Endothelial cell of umbilical vein (primary cell): ENCODE data around the gene CHD9NB. TPM values are rescaled to one million over a fixed set of nuclear protein-coding genes. Genes with fewer than 3 reads are reported as not detected.

Experiments used
- BruUV-seq: library from RNA; stranded (reverse); fragments of 400-500 nt; replicated peaks from 2 replicates; lab custom pipeline; 2021; lab: Mats Ljungman, UMichigan
- CTCF ChIA-PET: fragments of 300-600, 350-600 bp; sonication (Branson Sonifier 250); formaldehyde crosslinking; loops from one replicate; lab custom pipeline; 2021; ENCODE audit warnings: antibody characterized with exemption, inconsistent platforms; lab: Charles Lee
- POLR2A ChIA-PET: fragments of 300-600, 350-600 bp; sonication (Branson Sonifier 250); formaldehyde crosslinking; loops from one replicate; lab custom pipeline; 2021; ENCODE audit warnings: antibody characterized with exemption, inconsistent platforms; lab: Charles Lee
- DNase-seq: peaks from one replicate; pipeline ENCODE4 v3.0.0-alpha.2; 2011; ENCODE audit warnings: low read depth, low spot score
- FAIRE-seq: peaks from 2 replicates; lab custom pipeline; 2011; peaks lifted over from hg19 to GRCh38; lab: Jason Lieb, UNC
- H2AFZ ChIP-seq: 2 replicates; pipeline ENCODE4 v1.6.0; 2012; ENCODE audit warnings: low read depth, low read length, control low read depth, inconsistent platforms
- H3K27ac ChIP-seq: 2 replicates; pipeline ENCODE4 v1.5.1; 2011; ENCODE audit warnings: low read depth, mild to moderate bottlenecking, control low read depth, low read length, moderate library complexity; ENCODE audit not compliant: insufficient read depth
- H3K27me3 ChIP-seq, 2 experiments: 2 replicates each; pipeline versions ENCODE4 v1.6.0 to v1.6.1; 2011; ENCODE audit warnings: low read length in 2 of 2, mixed read lengths in 1 of 2; ENCODE audit not compliant: control insufficient read depth in 2 of 2, insufficient read depth in 2 of 2
- H3K36me3 ChIP-seq, 2 experiments: 2 replicates in 1 of 2; 3 replicates in 1 of 2; pipeline ENCODE4 v1.5.1; 2011; ENCODE audit warnings: low read length in 2 of 2, mild to moderate bottlenecking in 1 of 2, moderate library complexity in 1 of 2; ENCODE audit not compliant: control insufficient read depth in 2 of 2, insufficient read depth in 2 of 2; ENCODE audit errors: extremely low read depth in 1 of 2
- H3K4me1 ChIP-seq: 3 replicates; pipeline ENCODE4 v1.5.1; 2011; ENCODE audit warnings: mild to moderate bottlenecking, low read length; ENCODE audit not compliant: control insufficient read depth, insufficient read depth; ENCODE audit errors: extremely low read depth
- H3K4me2 ChIP-seq: 2 replicates; pipeline ENCODE4 v1.6.1; 2011; ENCODE audit warnings: low read length, control low read depth, mixed read lengths; ENCODE audit not compliant: insufficient read depth
- H3K4me3 ChIP-seq, 3 experiments: fragments of 200-600 bp in 1 of 3; sonication (generic), shearing (Covaris generic) in 1 of 3; replicated peaks in 1 of 3; 2 replicates each; pipeline ENCODE4 v1.5.1; 2011 to 2016; ENCODE audit warnings: control low read depth in 3 of 3, low read length in 3 of 3, mild to moderate bottlenecking in 2 of 3, inconsistent platforms in 1 of 3, low read depth in 1 of 3, moderate library complexity in 1 of 3; ENCODE audit not compliant: insufficient read depth in 1 of 3
- H3K79me2 ChIP-seq: 2 replicates; pipeline ENCODE4 v1.6.0; 2012; ENCODE audit warnings: low read length, inconsistent platforms; ENCODE audit not compliant: control insufficient read depth, insufficient read depth
- H3K9ac ChIP-seq: replicated peaks from 2 replicates; pipeline ENCODE3; 2011; ENCODE audit warnings: low read length, control low read depth; ENCODE audit not compliant: insufficient read depth; ENCODE audit errors: extremely low read depth
- H3K9me1 ChIP-seq: replicated peaks from 3 replicates; pipeline ENCODE4 v1.6.0; 2011; ENCODE audit warnings: mild to moderate bottlenecking, low read length; ENCODE audit not compliant: control insufficient read depth, insufficient read depth; ENCODE audit errors: extremely low read depth
- H3K9me3 ChIP-seq: replicated peaks from 2 replicates; pipeline ENCODE4 v1.5.1; 2012; ENCODE audit warnings: low read length, inconsistent platforms; ENCODE audit not compliant: control insufficient read depth, insufficient read depth
- H4K20me1 ChIP-seq: replicated peaks from 2 replicates; pipeline ENCODE3; 2011; ENCODE audit warnings: mild to moderate bottlenecking, low read length; ENCODE audit not compliant: control insufficient read depth, insufficient read depth; ENCODE audit errors: extremely low read depth
- EZH2 ChIP-seq: IDR thresholded peaks from 2 replicates; pipeline ENCODE4 v1.6.1; 2012; ENCODE audit warnings: borderline replicate concordance, low read depth, mild to moderate bottlenecking, moderate library complexity, low read length, inconsistent platforms; ENCODE audit not compliant: severe bottlenecking
- FOS ChIP-seq: IDR thresholded peaks from 2 replicates; pipeline ENCODE4 v1.6.1; 2011; ENCODE audit warnings: mild to moderate bottlenecking, low read length, moderate library complexity, borderline replicate concordance; ENCODE audit not compliant: insufficient read depth
- GATA2 ChIP-seq: IDR thresholded peaks from 2 replicates; pipeline ENCODE4 v1.7.0; 2011; ENCODE audit warnings: low read depth, mild to moderate bottlenecking, moderate library complexity, mixed read lengths, low read length; ENCODE audit not compliant: insufficient read length, insufficient read depth
- JUN ChIP-seq: IDR thresholded peaks from 2 replicates; pipeline ENCODE4 v1.6.1; 2011; ENCODE audit warnings: borderline replicate concordance, low read depth; ENCODE audit not compliant: insufficient read length, insufficient read depth
- MYC ChIP-seq: IDR thresholded peaks from one replicate; pipeline ENCODE4 v1.6.1; 2011; ENCODE audit warnings: mild to moderate bottlenecking, low read depth, low read length
- POLR2A ChIP-seq: IDR thresholded peaks from 2 replicates; pipeline ENCODE4 v1.6.1; 2012; ENCODE audit warnings: low read depth, mild to moderate bottlenecking, control low read depth, low read length
- POLR2AphosphoS5 ChIP-seq: IDR thresholded peaks from 2 replicates; pipeline ENCODE4 v1.6.1; 2012; ENCODE audit warnings: low read depth, mild to moderate bottlenecking, control low read depth, low read length, moderate library complexity; ENCODE audit not compliant: insufficient read depth
- dilution Hi-C: fragments of 300-500 bp; cut with MboI; formaldehyde crosslinking; loops from one replicate; pipeline ENCODE4 v1.15.0; 2019; ENCODE audit warnings: low sequenced_read_pairs; ENCODE audit not compliant: extremely low pct_ligation_motif_present
- intact Hi-C: fragments of 100-400 bp; cut with micrococcal nuclease; formaldehyde crosslinking; loops from one replicate; pipeline ENCODE4 v1.10.0; 2022
- polyA plus RNA-seq, 4 experiments: library from polyadenylated mRNA; depleted of rRNA in 3 of 4; stranded (reverse) in 3 of 4; unstranded in 1 of 4; fragments of >200 nt; gene quantifications; 2 replicates each; pipeline versions ENCODE4 v1.2.1 to v1.2.3, GENCODE V29; 2011 to 2012; ENCODE audit warnings: missing spikeins in 1 of 4
- total RNA-seq: library from RNA; stranded (reverse); gene quantifications from 2 replicates; pipeline ENCODE4 v1.2.3, GENCODE V29; 2021
- TF ChIP-seq, protein P1 (sequence below): IDR thresholded peaks from 2 replicates; pipeline ENCODE4 v1.6.1; 2011; ENCODE audit not compliant: insufficient read depth, insufficient read length
- TF ChIP-seq, protein P2 (sequence below), 2 donors: IDR thresholded peaks; 1 replicate in 1 of 2; 2 replicates in 1 of 2; pipeline ENCODE4 v1.5.1; 2011; ENCODE audit warnings: low read length in 2 of 2, mild to moderate bottlenecking in 2 of 2, moderate library complexity in 2 of 2, control low read depth in 1 of 2, inconsistent platforms in 1 of 2, low read depth in 1 of 2; ENCODE audit not compliant: insufficient read depth in 1 of 2; ENCODE audit errors: extremely low read depth in 1 of 2

The CHD9NB gene
- total and polyA plus RNA-seq, 2 donors (not counting 3 experiments of a cell fraction or from before 2014, with no cell fraction given), result 0.44 to 0.66 TPM

GRCh38 chr16:53092284-53092683 is 39.6 kb upstream of the CHD9NB start:
- POLR2A ChIA-PET, result interaction anchor here (0.8 kb wide), 1 partner anchor 8 kb away, joined by 4 read pairs; no protein-coding TSS in a partner anchor
- peaks cover 2% of the 10 kb centered on the region for H3K79me2 ChIP-seq
- TF ChIP-seq JUN, result no peak
- TF ChIP-seq, protein P1, sequence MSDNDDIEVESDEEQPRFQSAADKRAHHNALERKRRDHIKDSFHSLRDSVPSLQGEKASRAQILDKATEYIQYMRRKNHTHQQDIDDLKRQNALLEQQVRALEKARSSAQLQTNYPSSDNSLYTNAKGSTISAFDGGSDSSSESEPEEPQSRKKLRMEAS, result no peak
- no peak for TF ChIP-seq GATA2
- TF ChIP-seq FOS, result no peak
- no peak for TF ChIP-seq POLR2AphosphoS5
- no peak for TF ChIP-seq MYC
- TF ChIP-seq, protein P2, sequence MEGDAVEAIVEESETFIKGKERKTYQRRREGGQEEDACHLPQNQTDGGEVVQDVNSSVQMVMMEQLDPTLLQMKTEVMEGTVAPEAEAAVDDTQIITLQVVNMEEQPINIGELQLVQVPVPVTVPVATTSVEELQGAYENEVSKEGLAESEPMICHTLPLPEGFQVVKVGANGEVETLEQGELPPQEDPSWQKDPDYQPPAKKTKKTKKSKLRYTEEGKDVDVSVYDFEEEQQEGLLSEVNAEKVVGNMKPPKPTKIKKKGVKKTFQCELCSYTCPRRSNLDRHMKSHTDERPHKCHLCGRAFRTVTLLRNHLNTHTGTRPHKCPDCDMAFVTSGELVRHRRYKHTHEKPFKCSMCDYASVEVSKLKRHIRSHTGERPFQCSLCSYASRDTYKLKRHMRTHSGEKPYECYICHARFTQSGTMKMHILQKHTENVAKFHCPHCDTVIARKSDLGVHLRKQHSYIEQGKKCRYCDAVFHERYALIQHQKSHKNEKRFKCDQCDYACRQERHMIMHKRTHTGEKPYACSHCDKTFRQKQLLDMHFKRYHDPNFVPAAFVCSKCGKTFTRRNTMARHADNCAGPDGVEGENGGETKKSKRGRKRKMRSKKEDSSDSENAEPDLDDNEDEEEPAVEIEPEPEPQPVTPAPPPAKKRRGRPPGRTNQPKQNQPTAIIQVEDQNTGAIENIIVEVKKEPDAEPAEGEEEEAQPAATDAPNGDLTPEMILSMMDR (IDR thresholded peaks at IDR 0.05; ENCODE audit: extremely low read depth in 1 of 2, insufficient read depth in 1 of 2, low read depth in 1 of 2, low read length in 2 of 2), result no peak
- no peak for TF ChIP-seq EZH2
- TF ChIP-seq POLR2A, result no peak
- H4K20me1 ChIP-seq, result no peaks in the 10 kb centered on the region
- no peak overlapping the region for H3K9ac ChIP-seq
- H2AFZ ChIP-seq, result no peak overlapping the region
- intact Hi-C loops, result loop anchor here (5.0 kb wide), 1 partner anchor 425 kb away; no protein-coding TSS in a partner anchor
- H3K4me2 ChIP-seq, result no peak overlapping the region
- H3K36me3 ChIP-seq, result no peaks in the 10 kb centered on the region
- DNase-seq, result no peak
- no peak for FAIRE-seq
- H3K9me3 ChIP-seq, result no peaks in the 10 kb centered on the region
- H3K27me3 ChIP-seq, result no peaks in the 10 kb centered on the region
- H3K27ac ChIP-seq, result no peak overlapping the region
- CTCF ChIA-PET, result interaction anchor here (0.6 to 5.6 kb wide), 4 partner anchors 9 to 115 kb away, joined by 3 to 31 read pairs (median 4); partner anchors contain the start of gene CHD9
- peaks cover 46% of the 10 kb centered on the region for H3K4me1 ChIP-seq
- no peak overlapping the region for H3K4me3 ChIP-seq
- H3K9me1 ChIP-seq, result no peaks in the 10 kb centered on the region
- dilution Hi-C loops, result no loop called here
- no TSS peak for BruUV-seq
